ENCODE data around the gene ATRN.

DNA sequence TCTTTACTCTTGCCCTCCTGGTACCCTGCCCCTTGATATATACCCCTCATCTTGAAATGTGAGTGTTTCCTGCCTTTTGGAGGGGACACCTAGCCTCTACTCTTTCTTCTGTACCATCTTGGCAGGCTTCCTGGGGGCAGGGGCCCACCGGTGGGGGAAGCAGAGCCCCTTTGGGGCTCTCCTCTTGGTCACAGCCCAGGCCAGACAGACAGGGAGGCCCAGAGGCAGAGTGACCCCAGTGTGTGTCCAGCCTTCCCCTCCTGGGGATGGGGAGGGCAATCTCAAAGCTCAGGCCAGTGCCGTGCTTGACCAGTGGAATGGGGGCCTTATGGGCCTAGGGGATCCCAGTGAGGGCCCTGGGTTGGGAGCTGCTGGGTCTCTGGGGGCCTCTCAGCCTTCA, 207.4 kb downstream of the ATRN start:
- TF ChIP-seq, protein P1, sequence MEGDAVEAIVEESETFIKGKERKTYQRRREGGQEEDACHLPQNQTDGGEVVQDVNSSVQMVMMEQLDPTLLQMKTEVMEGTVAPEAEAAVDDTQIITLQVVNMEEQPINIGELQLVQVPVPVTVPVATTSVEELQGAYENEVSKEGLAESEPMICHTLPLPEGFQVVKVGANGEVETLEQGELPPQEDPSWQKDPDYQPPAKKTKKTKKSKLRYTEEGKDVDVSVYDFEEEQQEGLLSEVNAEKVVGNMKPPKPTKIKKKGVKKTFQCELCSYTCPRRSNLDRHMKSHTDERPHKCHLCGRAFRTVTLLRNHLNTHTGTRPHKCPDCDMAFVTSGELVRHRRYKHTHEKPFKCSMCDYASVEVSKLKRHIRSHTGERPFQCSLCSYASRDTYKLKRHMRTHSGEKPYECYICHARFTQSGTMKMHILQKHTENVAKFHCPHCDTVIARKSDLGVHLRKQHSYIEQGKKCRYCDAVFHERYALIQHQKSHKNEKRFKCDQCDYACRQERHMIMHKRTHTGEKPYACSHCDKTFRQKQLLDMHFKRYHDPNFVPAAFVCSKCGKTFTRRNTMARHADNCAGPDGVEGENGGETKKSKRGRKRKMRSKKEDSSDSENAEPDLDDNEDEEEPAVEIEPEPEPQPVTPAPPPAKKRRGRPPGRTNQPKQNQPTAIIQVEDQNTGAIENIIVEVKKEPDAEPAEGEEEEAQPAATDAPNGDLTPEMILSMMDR (IDR thresholded peaks at IDR 0.05) = no peak
- no peak for TF ChIP-seq EZH2 (IDR thresholded peaks at IDR 0.05; ENCODE audit: borderline replicate concordance, insufficient read depth, low read depth, low read length, poor library complexity, severe bottlenecking)

Measured in B cell (primary cell).